Stimulated activated CD8-positive, alpha-beta memory T cell treated with anti-CD3 and anti-CD28 coated beads, Interleukin-7, amount 100 ng/mL, for 1 hour (primary cell): ENCODE results near the gene RXRA.

Source experiments
- DNase-seq, 2 donors: peaks; one replicate each; pipeline ENCODE4 v3.0.0-alpha.2; 2020; ENCODE audit warnings: low read depth in 2 of 2

RXRA gene

GRCh38 chr9:134325813-134326723 is at the start of gene RXRA:
RXRA (plus strand) TSS chr9:134326455; CDS start chr9:134326632, 177 bp downstream.
- DNase-seq = peak; percentile 37 to 41

GRCh38 chr9:134278286-134278685 is 48.0 kb upstream of the RXRA start:
- no peak for DNase-seq

DNA sequence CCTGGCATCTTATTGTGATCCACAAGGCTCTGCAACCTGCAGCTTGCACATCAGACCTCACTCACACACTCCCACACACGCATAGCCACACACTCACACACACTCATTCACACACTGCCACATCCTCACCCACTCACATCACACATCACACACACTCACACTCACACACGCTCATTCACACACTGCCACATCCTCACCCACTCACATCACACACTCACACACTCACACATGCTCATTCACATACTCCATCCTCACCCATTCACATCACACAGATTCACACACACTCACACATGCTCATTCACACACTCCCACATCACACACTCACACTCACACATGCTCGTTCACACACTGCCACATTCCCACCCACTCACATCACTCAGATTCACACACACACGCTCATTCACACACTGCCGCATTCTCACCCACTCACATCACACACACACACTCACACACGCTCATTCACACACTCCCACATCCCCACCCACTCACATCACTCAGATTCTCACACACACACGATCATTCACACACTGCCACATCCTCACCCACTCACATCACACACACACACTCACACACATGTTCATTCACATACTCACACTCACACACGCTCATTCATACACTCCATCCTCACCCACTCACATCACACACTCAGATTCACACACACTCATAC is 47.1 kb upstream of the RXRA start:
- DNase-seq = no peak

- DNase-seq = no peak
Measured at GRCh38 chr9:134282138-134282650, 44.1 kb upstream of the RXRA start.

DNA sequence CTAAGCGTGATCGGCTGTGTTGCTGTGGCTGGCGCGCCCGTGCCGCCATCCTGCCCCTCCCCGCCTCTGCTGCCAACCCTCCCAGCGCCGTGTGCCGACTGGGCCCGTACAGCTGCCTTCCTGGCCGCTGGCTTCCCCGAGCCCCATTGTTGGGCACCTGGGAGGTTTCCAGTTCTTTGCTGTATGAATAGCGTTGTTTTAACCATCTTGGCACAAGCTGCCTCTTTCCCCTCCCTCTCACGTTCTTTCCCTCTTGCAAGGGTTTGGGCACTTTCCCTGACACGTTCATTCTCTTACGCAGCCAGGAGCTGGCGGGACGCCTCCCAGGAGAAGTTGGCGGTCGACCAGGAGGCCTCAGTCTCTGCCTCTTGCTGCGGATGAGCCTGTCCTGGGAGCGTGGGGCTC is 43.1 kb upstream of the RXRA start:
- DNase-seq = no peak

DNA sequence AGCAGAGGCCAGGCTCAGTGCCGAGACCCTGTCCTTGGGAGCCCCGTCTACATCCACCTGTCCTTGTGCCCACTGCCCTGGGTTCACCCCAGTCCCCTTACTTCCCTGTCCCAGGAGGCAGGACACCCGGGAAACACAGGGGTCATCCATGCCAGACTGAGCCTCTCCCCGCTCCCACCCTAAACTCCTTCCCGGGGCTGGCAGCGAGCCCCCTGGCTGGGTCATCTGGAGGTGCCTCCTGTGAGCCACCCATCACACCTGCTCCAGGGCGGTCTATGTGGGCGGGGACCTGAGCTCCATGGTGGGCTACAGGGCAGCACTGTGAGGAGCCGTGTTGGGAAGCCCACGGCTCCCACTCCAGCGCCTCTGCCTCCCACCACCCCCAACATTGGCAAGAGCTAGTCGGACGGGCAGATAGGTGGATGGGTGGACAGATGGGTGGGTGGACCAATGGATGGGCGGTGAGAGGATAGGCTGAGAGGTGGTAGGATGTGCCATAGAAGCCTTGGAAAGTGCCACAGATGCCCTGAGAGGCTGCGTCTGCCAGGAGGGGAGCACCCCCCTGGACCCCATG is 42.5 kb upstream of the RXRA start:
- no peak for DNase-seq

DNA sequence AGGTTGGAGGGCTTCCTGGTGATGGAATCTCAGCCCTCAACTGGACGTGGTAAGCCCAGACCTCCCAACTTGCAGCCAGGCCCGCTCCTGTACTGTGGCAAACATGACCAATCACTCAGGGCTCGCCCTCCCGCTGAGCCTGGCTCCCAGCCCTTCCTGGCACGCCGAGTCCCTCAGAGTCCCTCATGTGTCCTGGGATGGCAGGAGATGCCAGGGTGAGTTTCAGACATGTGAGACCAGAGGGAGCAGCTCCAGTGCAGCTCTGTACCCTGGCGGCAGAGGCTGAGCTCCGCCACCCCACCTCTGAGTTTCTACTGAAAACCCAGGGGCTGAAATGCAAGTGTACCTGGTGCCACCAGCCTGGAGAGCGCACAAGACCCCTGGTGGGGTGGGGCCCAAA is 42.0 kb upstream of the RXRA start:
- DNase-seq = no peak

DNA sequence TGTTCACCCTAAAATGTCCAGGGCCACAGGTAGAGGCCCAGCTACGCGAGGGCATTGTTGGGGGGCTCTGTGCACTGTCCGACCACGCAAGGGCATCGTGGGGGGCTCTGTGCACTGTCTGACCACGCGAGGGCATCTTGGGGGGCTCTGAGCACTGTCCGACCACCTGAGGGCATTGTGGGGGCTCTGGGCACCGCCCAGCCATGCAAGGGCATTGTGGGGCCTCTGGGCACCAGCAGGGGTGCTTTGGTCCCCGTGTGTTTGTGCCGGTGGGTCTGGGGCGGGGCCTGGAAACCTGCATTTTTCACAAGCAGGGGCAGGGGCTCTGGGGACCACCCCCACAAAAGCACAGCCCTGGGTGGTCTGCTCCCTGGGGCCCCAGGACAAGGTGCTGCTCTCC is 41.5 kb upstream of the RXRA start:
- DNase-seq = no peak

GRCh38 chr9:134285215-134285845 is 40.9 kb upstream of the RXRA start:
- DNase-seq = no peak

DNA sequence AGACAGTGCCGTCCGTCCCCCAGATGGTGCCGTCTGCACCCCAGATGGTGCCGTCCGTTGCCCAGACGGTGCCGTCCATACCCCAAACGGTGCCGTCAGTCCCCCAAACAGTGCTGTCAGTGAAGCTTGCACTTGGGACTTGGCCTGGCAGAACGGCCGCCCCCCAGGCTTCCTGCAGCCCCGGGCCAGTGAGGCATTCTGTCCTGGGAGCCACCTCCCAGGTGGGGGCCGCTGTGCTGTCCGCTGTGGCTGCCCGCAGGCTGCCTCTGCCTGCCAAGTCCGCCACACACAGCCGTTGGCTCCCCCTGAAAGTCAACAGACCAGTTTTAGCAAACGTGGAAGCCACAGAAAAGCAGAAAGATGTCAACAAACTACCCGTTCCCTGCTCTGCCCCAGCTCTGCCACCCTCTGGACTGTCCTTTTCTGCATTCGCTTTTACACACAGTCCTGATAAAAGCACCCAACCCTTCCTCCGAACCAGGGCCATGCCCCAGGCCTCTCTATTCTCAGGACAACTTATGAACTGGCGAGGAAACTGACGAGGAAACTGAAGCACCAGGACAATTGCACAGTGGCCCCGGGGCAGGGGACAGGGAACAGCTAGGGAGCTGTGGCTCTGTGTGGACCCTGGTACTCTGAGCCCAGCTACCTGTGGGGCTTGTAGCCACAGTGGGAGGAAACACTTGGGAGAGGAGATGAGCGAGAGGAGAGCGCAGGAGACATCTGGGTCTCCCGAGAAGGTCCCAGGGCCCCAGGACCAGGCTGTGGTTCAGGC is 39.6 kb upstream of the RXRA start:
- DNase-seq = no peak

GRCh38 chr9:134287591-134288491 is 38.4 kb upstream of the RXRA start:
- no peak for DNase-seq

DNA sequence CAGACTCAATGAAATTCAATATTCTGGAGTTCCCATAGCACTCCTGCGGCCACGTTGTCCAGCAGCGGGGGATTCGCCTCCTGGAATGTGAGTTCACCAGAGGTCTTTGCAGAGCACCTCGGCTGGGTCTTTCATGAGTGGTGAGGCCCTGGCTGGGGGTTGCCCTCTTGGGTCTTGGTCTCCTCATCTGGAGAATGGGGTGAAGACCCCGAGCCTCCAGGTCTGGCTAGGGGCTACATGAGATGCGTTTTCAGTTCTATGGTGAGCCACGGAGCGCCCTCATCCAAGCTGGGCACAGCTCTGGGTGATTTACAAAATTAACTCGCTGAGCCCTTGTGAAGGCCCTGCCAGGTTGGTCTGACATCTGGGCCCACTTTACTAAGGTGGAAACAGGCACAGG is 37.5 kb upstream of the RXRA start:
- no peak for DNase-seq

DNA sequence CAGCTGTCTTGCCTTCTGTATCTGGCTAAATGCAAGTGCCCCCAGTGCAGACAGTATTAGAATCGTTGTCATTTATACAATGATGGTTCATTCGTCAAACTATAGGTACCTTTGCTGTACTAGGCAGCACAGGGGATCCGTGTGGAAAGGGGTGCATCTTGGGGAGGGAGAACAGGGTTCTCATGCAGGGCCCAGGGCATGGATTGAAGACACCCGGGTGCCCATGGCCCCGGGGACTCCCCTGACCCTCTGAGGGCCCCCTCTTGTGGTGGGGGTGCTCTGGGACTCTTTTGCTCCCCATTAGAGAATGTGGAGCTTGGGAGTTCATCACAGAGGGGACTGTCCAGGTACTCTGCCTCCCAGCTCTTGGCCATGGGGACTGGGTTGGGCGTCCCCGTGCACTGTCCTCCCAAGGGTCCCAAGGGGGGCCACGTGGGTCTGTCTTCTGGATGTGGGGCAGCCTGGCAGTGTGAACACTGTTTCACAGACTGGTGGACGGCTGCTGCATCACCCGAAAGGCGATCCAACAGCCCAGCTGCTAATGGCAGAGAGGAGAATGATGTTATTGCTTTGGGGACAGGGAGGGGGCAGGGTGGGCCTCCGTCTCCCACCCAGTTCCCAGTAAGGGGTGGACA is 36.9 kb upstream of the RXRA start:
- DNase-seq = no peak

GRCh38 chr9:134290603-134291451 is 35.4 kb upstream of the RXRA start:
- DNase-seq = no peak

DNA sequence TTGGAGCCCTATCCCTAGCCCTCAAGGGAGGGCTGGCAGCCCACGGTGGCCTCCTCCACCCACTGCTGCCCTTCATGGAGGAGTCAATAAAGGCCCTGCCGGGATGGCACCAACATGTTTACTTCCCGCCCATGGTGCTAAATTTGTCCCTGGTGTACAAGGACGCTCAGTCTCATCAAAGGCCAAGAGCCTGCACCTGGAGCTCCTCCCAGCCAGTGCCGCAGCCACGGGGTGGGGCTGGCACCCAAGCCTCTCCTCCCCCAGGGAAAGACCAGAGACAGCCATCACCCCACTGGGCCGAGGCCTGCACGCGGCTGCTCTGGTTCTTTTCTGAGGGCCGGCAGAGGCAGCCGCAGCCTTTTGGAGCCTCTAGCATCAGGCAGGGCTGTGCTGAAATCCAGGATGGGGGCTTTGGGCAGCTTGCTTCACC is 34.8 kb upstream of the RXRA start:
- no peak for DNase-seq

DNA sequence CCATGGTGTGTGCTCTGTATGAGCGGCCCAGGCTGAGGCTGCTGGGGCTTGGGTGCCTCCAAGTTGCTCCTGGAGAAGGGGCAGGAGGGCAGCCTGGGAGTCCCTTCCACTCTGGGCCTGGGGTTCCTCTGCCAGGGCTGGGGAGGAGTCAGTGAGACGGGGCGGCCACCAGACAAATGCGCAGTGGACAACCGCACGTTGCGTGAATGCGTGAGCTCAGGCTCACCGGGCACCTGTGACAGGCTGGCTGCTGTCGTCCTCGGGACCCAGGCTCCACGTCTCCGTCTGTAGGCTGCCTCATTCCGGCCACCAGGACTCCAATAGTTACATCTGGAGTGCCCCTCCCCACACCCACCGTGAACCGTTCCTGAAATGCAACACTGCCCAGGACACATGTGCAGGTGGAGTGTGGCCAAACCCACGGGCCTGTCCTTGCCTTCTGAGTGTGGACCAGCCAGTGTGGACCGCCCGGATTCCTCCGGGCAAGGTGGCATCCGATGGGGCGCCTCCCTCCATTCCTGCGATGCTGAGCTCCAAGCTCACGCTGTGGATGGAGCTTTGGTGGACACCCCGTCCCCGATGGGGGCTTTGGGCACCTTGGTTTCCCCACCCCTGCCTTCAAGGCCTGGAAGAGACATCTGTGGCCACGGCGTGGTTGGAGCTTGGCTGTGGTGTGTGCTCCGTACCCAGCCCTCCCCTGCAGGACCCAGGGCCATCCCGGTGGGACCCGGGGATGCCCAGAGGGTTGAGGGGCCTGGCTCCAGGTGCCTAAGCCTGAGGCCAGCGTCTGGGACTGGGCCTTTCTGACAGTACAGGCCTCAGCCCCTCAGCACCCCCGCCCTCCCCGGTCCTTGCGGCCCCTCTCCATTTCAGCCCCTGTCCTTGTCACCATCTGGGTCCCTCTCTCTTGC is 34.0 kb upstream of the RXRA start:
- no peak for DNase-seq

DNA sequence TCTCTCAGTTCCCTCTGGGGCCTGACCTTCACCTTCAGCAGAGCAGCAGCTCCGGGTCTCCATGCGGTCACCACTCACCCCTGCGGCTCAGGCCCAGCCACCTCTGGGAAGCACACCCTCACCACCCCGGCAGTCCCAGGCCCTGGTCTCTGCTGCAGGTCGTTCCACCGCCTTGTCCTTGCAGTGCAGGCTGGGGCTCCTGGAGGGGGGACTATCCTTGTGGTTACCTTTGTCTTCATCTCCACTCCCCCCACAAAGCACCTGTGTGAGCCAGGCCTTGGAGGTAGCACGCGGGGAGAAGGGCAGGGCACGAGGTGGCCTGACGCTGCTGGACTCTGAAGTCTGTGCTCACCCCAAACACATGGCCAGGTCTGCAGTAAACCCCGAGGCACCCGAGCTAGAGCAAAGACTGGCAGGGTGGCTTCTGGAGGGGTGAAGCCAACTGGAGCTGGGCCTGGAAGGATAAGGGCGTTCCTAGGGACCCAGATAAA is 33.2 kb upstream of the RXRA start:
- DNase-seq = no peak
